Transverse colon (tissue), 4 donors: Measurements from ENCODE around the gene ST3GAL2. TPM values are rescaled to one million over a fixed set of nuclear protein-coding genes. Genes with fewer than 3 reads are reported as not detected.
A peak's percentile ranks its signal among the peaks of the same experiment; 100 is the strongest.
"Not testable (repeated sequence)": the region's sequence is repeated elsewhere in the genome, so short reads cannot be mapped to it uniquely, and the experiment has no call there.

Experiments used
- DNase-seq: peaks from one replicate; pipeline ENCODE4 v3.0.0-alpha.2; 2019
- H3K27ac ChIP-seq, 4 donors: fragments of 200-600 bp; sonication (generic); 2 replicates each; pipeline ENCODE4 v1.5.1; 2016 to 2018; ENCODE audit warnings: inconsistent platforms in 4 of 4
- H3K27me3 ChIP-seq: fragments of 200-600 bp; sonication (generic); 2 replicates; pipeline ENCODE4 v1.5.1; 2017; ENCODE audit warnings: inconsistent platforms
- H3K36me3 ChIP-seq, 4 donors: fragments of 200-600 bp; sonication (generic); 2 replicates each; pipeline ENCODE4 v1.5.1; 2017 to 2019; ENCODE audit warnings: inconsistent platforms in 4 of 4
- H3K4me1 ChIP-seq, 4 donors: fragments of 200-600 bp; sonication (generic); 2 replicates each; pipeline ENCODE4 v1.5.1; 2017 to 2020; ENCODE audit warnings: inconsistent platforms in 4 of 4
- H3K4me3 ChIP-seq, 4 donors: fragments of 200-600 bp; sonication (generic); 1 replicate in 1 of 4; 2 replicates in 3 of 4; pipeline versions ENCODE4 v1.5.1 to v1.6.1; 2017 to 2019; ENCODE audit warnings: inconsistent platforms in 4 of 4
- H3K9me3 ChIP-seq, 2 donors: fragments of 200-600 bp; sonication (generic); 2 replicates each; pipeline ENCODE4 v1.5.1; 2017 to 2019; ENCODE audit warnings: inconsistent platforms in 2 of 2
- CTCF ChIP-seq, 5 experiments: fragments of 200-600 bp in 3 of 5; fragments of 450-650 bp in 2 of 5; sonication (generic) in 3 of 5; IDR thresholded peaks; 1 replicate in 2 of 5; 2 replicates in 3 of 5; pipeline ENCODE4 v1.5.1; 2016 to 2017; ENCODE audit warnings: antibody characterized with exemption in 5 of 5, inconsistent platforms in 3 of 5, mild to moderate bottlenecking in 2 of 5, moderate library complexity in 1 of 5
- EP300 ChIP-seq: sonication (generic); formaldehyde crosslinking; IDR thresholded peaks from one replicate; pipeline ENCODE4 v1.6.1; 2017; ENCODE audit warnings: antibody characterized with exemption, low read depth
- POLR2A ChIP-seq: fragments of 450-650 bp; IDR thresholded peaks from one replicate; pipeline ENCODE4 v1.6.1; 2016; ENCODE audit warnings: antibody characterized with exemption, mild to moderate bottlenecking, moderate library complexity
- POLR2AphosphoS5 ChIP-seq, 3 donors: sonication (generic); formaldehyde crosslinking; IDR thresholded peaks; one replicate each; pipeline ENCODE4 v1.6.1; 2016; ENCODE audit warnings: antibody characterized with exemption in 3 of 3
- WGBS, 2 donors: methylation state at CpG; one replicate each; pipeline ENCODE4 v1.1.5; 2018; ENCODE audit warnings: low coverage in 1 of 2; 5-methylcytosine and 5-hydroxymethylcytosine counted together
- in situ Hi-C, 4 donors: fragments of 200-750 bp; cut with MboI; loops; one replicate each; pipeline versions ENCODE4 v1.15.0 to v1.15.1; 2017; ENCODE audit warnings: low sequenced_read_pairs in 3 of 4, low pct_ligation_motif_present in 1 of 4, low pct_unique_long_range_greater_than_20kb in 1 of 4
- intact Hi-C: fragments of 100-400 bp; cut with DNase I; formaldehyde crosslinking; loops from one replicate; pipeline ENCODE4 v1.15.1; 2023; ENCODE audit warnings: low total_unique reads
- total RNA-seq, 4 donors: library from RNA; depleted of rRNA; stranded (reverse); fragments of >200 nt; gene quantifications; one replicate each; pipeline ENCODE4 v1.1.0, GENCODE V29; 2016

The ST3GAL2 gene
- total RNA-seq, 4 donors from 2014 or later: 2.6 to 16.5 (median 8.5) TPM

DNA sequence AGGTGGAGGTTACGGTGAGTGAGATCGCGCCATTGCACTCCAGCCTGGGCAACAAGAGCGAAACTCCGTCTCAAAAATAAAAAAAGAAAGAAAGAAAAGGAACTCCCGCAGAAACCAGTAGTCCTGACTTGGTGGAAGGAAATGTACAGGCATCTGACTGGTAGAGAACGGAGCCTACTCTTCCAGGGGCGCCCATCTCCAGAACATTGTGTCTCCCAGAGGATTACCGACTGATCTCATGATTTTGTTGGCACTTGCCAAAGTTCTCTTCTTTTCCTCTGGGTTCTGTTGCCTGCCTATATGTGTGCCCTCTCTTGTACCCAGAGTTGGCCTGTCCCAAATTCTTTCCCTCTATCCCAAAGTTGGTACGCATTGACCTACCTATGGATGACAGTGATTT lies 68.0 kb downstream of the ST3GAL2 start:
- DNase-seq: no peak
- in situ Hi-C loops: loop anchor here in 3 of 4 donors (25.0 kb wide), 3 partner anchors 91 to 291 kb away; partner anchors contain the start of gene FCSK (in 1 of the 3)
- H3K9me3 ChIP-seq: no peaks in the 10 kb centered on the region
- no peak for TF ChIP-seq CTCF (IDR thresholded peaks at IDR 0.05)
- no peak for TF ChIP-seq POLR2A
- no peak for TF ChIP-seq POLR2AphosphoS5 (IDR thresholded peaks at IDR 0.05)
- no peak for TF ChIP-seq EP300
- no peak overlapping the region for H3K27ac ChIP-seq
- peaks cover 0 to 35% (median 16%) of the 10 kb centered on the region in 4 donors for H3K36me3 ChIP-seq
- WGBS, 2 donors: 93% methylated on average over 10 of the region's 10 CpGs; no CpG with 5 or more reads in 1 of the 2 donors
- H3K4me3 ChIP-seq: no peak overlapping the region
- no peaks in the 10 kb centered on the region for H3K4me1 ChIP-seq
- no peaks in the 10 kb centered on the region for H3K27me3 ChIP-seq
- intact Hi-C loops: no loop called here

DNA sequence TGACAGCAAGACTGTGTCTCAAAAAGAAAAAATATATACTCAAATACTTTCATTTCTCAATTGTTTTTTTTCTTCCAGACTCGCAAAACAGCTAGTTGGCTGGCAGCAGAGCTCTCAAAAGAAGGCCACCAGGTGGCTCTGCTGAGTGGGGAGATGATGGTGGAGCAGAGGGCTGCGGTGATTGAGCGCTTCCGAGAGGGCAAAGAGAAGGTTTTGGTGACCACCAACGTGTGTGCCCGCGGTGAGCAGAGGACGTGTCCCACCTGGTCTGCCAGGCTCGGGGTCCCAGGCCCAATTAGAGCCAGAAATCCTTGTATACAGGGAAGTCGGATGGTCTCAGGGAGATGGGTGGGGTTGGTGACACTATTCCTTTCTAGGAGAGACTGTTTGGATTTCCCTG lies 68.8 kb downstream of the ST3GAL2 start:
- intact Hi-C loops, H3K4me3 ChIP-seq, H3K9me3 ChIP-seq, H3K27me3 ChIP-seq, H3K4me1 ChIP-seq: not testable (repeated sequence)
- peak; percentile 37 for DNase-seq
- H3K27ac ChIP-seq: peak overlapping the region in 1 of 4 donors; percentile 1
- WGBS, 2 donors: 43% methylated on average over 10 of the region's 10 CpGs; no CpG with 5 or more reads in 1 of the 2 donors
- peaks cover 0 to 41% (median 16%) of the 10 kb centered on the region in 4 donors for H3K36me3 ChIP-seq
- in situ Hi-C loops: loop anchor here in 3 of 4 donors (25.0 kb wide), 3 partner anchors 92 to 292 kb away; partner anchors contain the start of gene FCSK (in 1 of the 3)
- peak; percentile 46 to 70 (median 61) for TF ChIP-seq CTCF (IDR thresholded peaks at IDR 0.05)

DNA sequence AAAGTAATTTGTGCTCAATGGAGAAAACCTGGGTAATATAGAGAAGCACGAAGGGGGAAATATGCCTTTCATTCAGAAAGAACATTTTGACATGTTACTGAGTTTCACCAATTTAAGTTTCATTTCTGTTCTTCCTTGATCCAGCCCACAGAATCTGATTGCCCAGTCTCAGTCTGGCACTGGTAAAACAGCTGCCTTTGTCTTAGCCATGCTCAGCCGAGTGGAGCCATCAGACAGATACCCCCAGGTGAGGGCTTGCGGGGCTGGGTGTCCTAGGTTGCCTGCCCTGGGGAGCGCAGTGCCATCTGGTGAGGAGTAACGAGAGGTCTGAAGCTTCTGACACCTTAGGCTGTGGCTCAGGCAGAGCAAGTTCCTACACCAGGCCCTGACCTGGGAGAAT lies 74.5 kb downstream of the ST3GAL2 start:
- H3K9me3 ChIP-seq: no peaks in the 10 kb centered on the region
- H3K27me3 ChIP-seq: no peaks in the 10 kb centered on the region
- WGBS, 2 donors: 87 to 94% methylated on average over 1 to 5 of the region's 5 CpGs
- TF ChIP-seq EP300 (no peak), CTCF (IDR thresholded peaks at IDR 0.05) (no peak), POLR2A (no peak), POLR2AphosphoS5 (IDR thresholded peaks at IDR 0.05) (no peak)
- H3K4me1 ChIP-seq: no peaks in the 10 kb centered on the region
- in situ Hi-C loops (loop anchor here in 3 of 4 donors (10.0 to 25.0 kb wide), 4 partner anchors 98 to 298 kb away; partner anchors contain the start of gene FCSK (in 1 of the 3)), intact Hi-C loops (loop anchor here (10.0 kb wide), 1 partner anchor 290 kb away; no protein-coding TSS in a partner anchor)
- peaks cover 0 to 70% (median 32%) of the 10 kb centered on the region in 4 donors for H3K36me3 ChIP-seq
- no peak for DNase-seq
- H3K27ac ChIP-seq: no peak overlapping the region
- H3K4me3 ChIP-seq: no peak overlapping the region

DNA sequence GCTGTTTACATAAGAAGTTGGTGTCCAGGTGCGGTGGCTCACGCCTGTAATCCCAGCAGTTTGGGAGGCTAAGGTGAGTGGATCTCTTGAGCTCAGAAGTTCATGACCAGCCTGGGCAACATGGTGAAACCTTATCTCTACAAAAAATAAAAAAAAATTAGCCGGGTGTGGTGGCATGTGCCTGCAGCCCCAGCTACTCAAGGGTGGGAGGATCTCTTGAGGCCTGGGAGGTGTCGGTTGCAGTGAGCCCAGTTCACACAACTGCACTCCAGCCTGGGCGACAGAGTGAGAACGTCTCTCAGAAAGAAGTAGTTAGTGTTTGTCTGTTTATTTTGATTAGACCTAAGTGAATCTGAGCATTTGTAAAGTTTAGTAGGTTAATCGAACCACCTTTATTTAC lies 79.3 kb downstream of the ST3GAL2 start:
- H3K27ac ChIP-seq: no peak overlapping the region
- H3K9me3 ChIP-seq: no peaks in the 10 kb centered on the region
- peaks cover 0 to 93% (median 42%) of the 10 kb centered on the region in 4 donors for H3K36me3 ChIP-seq
- intact Hi-C loops (no loop called here), in situ Hi-C loops (loop anchor here in 3 of 4 donors (25.0 kb wide), 3 partner anchors 103 to 303 kb away; partner anchors contain the start of gene FCSK (in 1 of the 3))
- H3K4me3 ChIP-seq: no peak overlapping the region
- no peaks in the 10 kb centered on the region for H3K4me1 ChIP-seq
- WGBS, 2 donors: 92 to 93% methylated on average over 6 to 7 of the region's 7 CpGs
- no peak for TF ChIP-seq EP300
- TF ChIP-seq POLR2AphosphoS5 (IDR thresholded peaks at IDR 0.05): no peak
- no peak for TF ChIP-seq CTCF (IDR thresholded peaks at IDR 0.05)
- no peak for TF ChIP-seq POLR2A
- H3K27me3 ChIP-seq: no peaks in the 10 kb centered on the region
- no peak for DNase-seq
